IPS DF 6.9 (cell line): Measurements from ENCODE around the gene DBNL.

Experiments used
- DNase-seq: peaks from one replicate; pipeline ENCODE4 v3.0.0-alpha.2; 2013; ENCODE audit warnings: low read depth, low spot score
- H3K27ac ChIP-seq: one replicate; pipeline ENCODE4 v1.5.1; 2013; ENCODE audit warnings: low read length, control low read depth
- H3K27me3 ChIP-seq: 2 replicates; pipeline ENCODE4 v1.6.1; 2013; ENCODE audit warnings: mild to moderate bottlenecking, low read length; ENCODE audit not compliant: control insufficient read depth, insufficient read depth
- H3K36me3 ChIP-seq: 2 replicates; pipeline ENCODE4 v1.6.1; 2013; ENCODE audit warnings: low read length; ENCODE audit not compliant: control insufficient read depth, insufficient read depth
- H3K4me1 ChIP-seq: 2 replicates; pipeline ENCODE4 v1.6.1; 2013; ENCODE audit warnings: low read length; ENCODE audit not compliant: control insufficient read depth, insufficient read depth
- H3K4me3 ChIP-seq: 2 replicates; pipeline ENCODE4 v1.5.1; 2013; ENCODE audit warnings: mild to moderate bottlenecking, low read length
- H3K9me3 ChIP-seq: 2 replicates; pipeline ENCODE4 v1.6.1; 2013; ENCODE audit warnings: low read length, inconsistent platforms; ENCODE audit not compliant: control insufficient read depth, insufficient read depth
- WGBS: extraction: QIAGEN DNeasy Blood & Tissue Kit; methylation state at CpG from one replicate; pipeline ENCODE4 v1.1.7; 2013; ENCODE audit warnings: mixed read lengths, missing lambda C conversion rate; ENCODE audit not compliant: insufficient read length, insufficient coverage; 5-methylcytosine and 5-hydroxymethylcytosine counted together

The DBNL gene

GRCh38 chr7:44071726-44072363 lies 27.3 kb downstream of the DBNL start:
- Histone ChIP-seq H3K9me3 (no peaks in the 10 kb centered on the region), H3K27ac (no peak overlapping the region), H3K4me3 (no peak overlapping the region), H3K36me3 (0 out of 2 replicates have a peak, but pooled peaks cover 6% of the 10 kb centered on the region), H3K27me3 (no peaks in the 10 kb centered on the region), H3K4me1 (no peaks in the 10 kb centered on the region; the same call in 1 of the 2 replicates)
- DNase-seq, result no peak
- no CpG with 5 or more reads among the region's 9 CpGs for WGBS

- Histone ChIP-seq H3K36me3 (0 out of 2 replicates have a peak, but pooled peaks cover 8% of the 10 kb centered on the region), H3K9me3 (no peaks in the 10 kb centered on the region), H3K4me3 (no peak overlapping the region), H3K27me3 (no peaks in the 10 kb centered on the region), H3K27ac (no peak overlapping the region), H3K4me1 (no peaks in the 10 kb centered on the region; the same call in 1 of the 2 replicates)
- no peak for DNase-seq
- no CpG with 5 or more reads among the region's 12 CpGs for WGBS
These were observed 28.1 kb downstream of the DBNL start for GRCh38 chr7:44072364-44073231.

- no peak overlapping the region for H3K27ac ChIP-seq
- no peak overlapping the region for H3K4me3 ChIP-seq
- DNase-seq, result no peak
- no CpG with 5 or more reads among the region's 26 CpGs for WGBS
- no peaks in the 10 kb centered on the region for H3K9me3 ChIP-seq
- H3K4me1 ChIP-seq, result no peaks in the 10 kb centered on the region; the same call in 1 of the 2 replicates
- H3K36me3 ChIP-seq, result peaks cover 19% of the 10 kb centered on the region
- no peaks in the 10 kb centered on the region for H3K27me3 ChIP-seq
These were observed 29.3 kb downstream of the DBNL start for GRCh38 chr7:44073664-44074348.

- no CpG with 5 or more reads among the region's 13 CpGs for whole genome bisulfite sequencing
- Histone ChIP-seq H3K27ac (no peak overlapping the region), H3K36me3 (peaks cover 24% of the 10 kb centered on the region), H3K9me3 (no peaks in the 10 kb centered on the region), H3K27me3 (no peaks in the 10 kb centered on the region), H3K4me1 (no peaks in the 10 kb centered on the region; the same call in 1 of the 2 replicates), H3K4me3 (no peak overlapping the region)
- DNase-seq, result no peak
These were observed 29.8 kb downstream of the DBNL start for GRCh38 chr7:44074349-44074695.

- no peak for DNase-seq
- peaks cover 30% of the 10 kb centered on the region for H3K36me3 ChIP-seq
- H3K27me3 ChIP-seq, result no peaks in the 10 kb centered on the region
These were observed 31.0 kb downstream of the DBNL start for GRCh38 chr7:44075296-44076075.

GRCh38 chr7:44076101-44076895 lies 31.8 kb downstream of the DBNL start:
- no peak for DNase-seq
- no peak overlapping the region for H3K27ac ChIP-seq
- no peaks in the 10 kb centered on the region for H3K9me3 ChIP-seq
- H3K36me3 ChIP-seq, result peaks cover 30% of the 10 kb centered on the region
- H3K4me3 ChIP-seq, result no peak overlapping the region
- no peaks in the 10 kb centered on the region for H3K27me3 ChIP-seq
- H3K4me1 ChIP-seq, result no peaks in the 10 kb centered on the region; the same call in 1 of the 2 replicates
- no CpG with 5 or more reads among the region's 20 CpGs for WGBS

More at GRCh38 chr7:44075296-44076075, 31.0 kb downstream of the DBNL start:
- no peaks in the 10 kb centered on the region; the same call in 1 of the 2 replicates for H3K4me1 ChIP-seq
- WGBS, result no CpG with 5 or more reads among the region's 17 CpGs
- no peak overlapping the region for H3K4me3 ChIP-seq
- H3K27ac ChIP-seq, result no peak overlapping the region
- H3K9me3 ChIP-seq, result no peaks in the 10 kb centered on the region

- no peak for DNase-seq
- Histone ChIP-seq H3K27me3 (no peaks in the 10 kb centered on the region), H3K36me3 (peaks cover 30% of the 10 kb centered on the region), H3K4me1 (no peaks in the 10 kb centered on the region; the same call in 1 of the 2 replicates), H3K9me3 (no peaks in the 10 kb centered on the region), H3K27ac (no peak overlapping the region), H3K4me3 (no peak overlapping the region)
- WGBS, result no CpG with 5 or more reads among the region's 9 CpGs
These were observed 32.6 kb downstream of the DBNL start for GRCh38 chr7:44077061-44077460.

GRCh38 chr7:44077681-44078091 lies 33.2 kb downstream of the DBNL start:
- Histone ChIP-seq H3K27ac (no peak overlapping the region), H3K4me3 (no peak overlapping the region), H3K9me3 (no peaks in the 10 kb centered on the region), H3K4me1 (no peaks in the 10 kb centered on the region; the same call in 1 of the 2 replicates), H3K36me3 (peaks cover 30% of the 10 kb centered on the region), H3K27me3 (no peaks in the 10 kb centered on the region)
- no peak for DNase-seq
- no CpG with 5 or more reads among the region's 5 CpGs for WGBS

GRCh38 chr7:44078521-44078920 lies 34.0 kb downstream of the DBNL start:
- WGBS, result no CpG with 5 or more reads among the region's 8 CpGs
- H3K4me3 ChIP-seq, result no peak overlapping the region
- no peaks in the 10 kb centered on the region; the same call in 1 of the 2 replicates for H3K4me1 ChIP-seq
- no peaks in the 10 kb centered on the region for H3K27me3 ChIP-seq
- no peak overlapping the region for H3K27ac ChIP-seq
- H3K9me3 ChIP-seq, result no peaks in the 10 kb centered on the region
- H3K36me3 ChIP-seq, result peaks cover 30% of the 10 kb centered on the region
- DNase-seq, result no peak
